Measurements from ENCODE around the gene CPSF6. TPM values are rescaled to one million over a fixed set of nuclear protein-coding genes. Genes with fewer than 3 reads are reported as not detected.

The CPSF6 gene
- total and polyA plus RNA-seq, 2 donors (not counting 1 experiment from before 2014, with no cell fraction given), result 18.0 to 43.2 TPM

GRCh38 chr12:69204191-69204590 is 35.2 kb upstream of the CPSF6 start:
- no peak for DNase-seq (ENCODE audit: low read depth in 2 of 2)
- Histone ChIP-seq H3K79me2 (ENCODE audit: control insufficient read depth, insufficient read depth, low read length) (no peaks in the 10 kb centered on the region), H4K20me1 (ENCODE audit: control insufficient read depth, extremely low read depth, insufficient read depth, low read length) (no peaks in the 10 kb centered on the region), H3K4me2 (ENCODE audit: extremely low read depth, insufficient read depth, low read length) (no peak overlapping the region), H3K36me3 (ENCODE audit: control insufficient read depth, insufficient read depth, low read length) (no peaks in the 10 kb centered on the region), H3K9ac (ENCODE audit: insufficient read depth, low read length) (no peak overlapping the region), H3K9me3 (ENCODE audit: control insufficient read depth, insufficient read depth, low read depth, low read length) (no peaks in the 10 kb centered on the region), H3K4me3 (replicated peaks in 1 of 4; ENCODE audit: control extremely low read depth in 1 of 4, insufficient read depth in 1 of 4, low read depth in 3 of 4, low read length in 4 of 4) (no peak overlapping the region), H2AFZ (ENCODE audit: low read length) (no peak overlapping the region), H3K27me3 (ENCODE audit: control insufficient read depth, insufficient read depth, low read length) (no peaks in the 10 kb centered on the region), H3K27ac (ENCODE audit: insufficient read depth, low read length) (no peak overlapping the region), H3K4me1 (ENCODE audit: control insufficient read depth, extremely low read depth, insufficient read depth, low read length) (no peaks in the 10 kb centered on the region)
- TF ChIP-seq CTCF (conservative IDR thresholded peaks at IDR 0.05 in 1 of 2, IDR thresholded peaks at IDR 0.05 in 1 of 2; ENCODE audit: low read depth in 1 of 2, low read length in 2 of 2) (no peak), EZH2 (IDR thresholded peaks at IDR 0.05; ENCODE audit: low read length, missing control alignments) (no peak)

- Histone ChIP-seq H3K9me3 (ENCODE audit: control insufficient read depth, insufficient read depth, low read depth, low read length) (no peaks in the 10 kb centered on the region), H3K79me2 (ENCODE audit: control insufficient read depth, insufficient read depth, low read length) (no peaks in the 10 kb centered on the region), H3K27ac (ENCODE audit: insufficient read depth, low read length) (no peak overlapping the region), H4K20me1 (ENCODE audit: control insufficient read depth, extremely low read depth, insufficient read depth, low read length) (no peaks in the 10 kb centered on the region), H3K27me3 (ENCODE audit: control insufficient read depth, insufficient read depth, low read length) (no peaks in the 10 kb centered on the region), H3K4me1 (ENCODE audit: control insufficient read depth, extremely low read depth, insufficient read depth, low read length) (no peaks in the 10 kb centered on the region), H3K4me3 (replicated peaks in 1 of 4; ENCODE audit: control extremely low read depth in 1 of 4, insufficient read depth in 1 of 4, low read depth in 3 of 4, low read length in 4 of 4) (no peak overlapping the region), H3K4me2 (ENCODE audit: extremely low read depth, insufficient read depth, low read length) (no peak overlapping the region), H2AFZ (ENCODE audit: low read length) (no peak overlapping the region), H3K9ac (ENCODE audit: insufficient read depth, low read length) (no peak overlapping the region), H3K36me3 (ENCODE audit: control insufficient read depth, insufficient read depth, low read length) (no peaks in the 10 kb centered on the region)
- TF ChIP-seq EZH2 (IDR thresholded peaks at IDR 0.05; ENCODE audit: low read length, missing control alignments), result no peak
- TF ChIP-seq CTCF (conservative IDR thresholded peaks at IDR 0.05 in 1 of 2, IDR thresholded peaks at IDR 0.05 in 1 of 2; ENCODE audit: low read depth in 1 of 2, low read length in 2 of 2), result no peak
- no peak for DNase-seq (ENCODE audit: low read depth in 2 of 2)
Measured at GRCh38 chr12:69210661-69211060, 28.7 kb upstream of the CPSF6 start.

- no peak for DNase-seq (ENCODE audit: low read depth in 2 of 2)
- no peak overlapping the region for H2AFZ ChIP-seq (ENCODE audit: low read length)
- H3K79me2 ChIP-seq (ENCODE audit: control insufficient read depth, insufficient read depth, low read length), result no peaks in the 10 kb centered on the region
- TF ChIP-seq EZH2 (IDR thresholded peaks at IDR 0.05; ENCODE audit: low read length, missing control alignments) (no peak), CTCF (conservative IDR thresholded peaks at IDR 0.05 in 1 of 2, IDR thresholded peaks at IDR 0.05 in 1 of 2; ENCODE audit: low read depth in 1 of 2, low read length in 2 of 2) (no peak)
- no peaks in the 10 kb centered on the region for H3K4me1 ChIP-seq (ENCODE audit: control insufficient read depth, extremely low read depth, insufficient read depth, low read length)
- no peaks in the 10 kb centered on the region for H4K20me1 ChIP-seq (ENCODE audit: control insufficient read depth, extremely low read depth, insufficient read depth, low read length)
- no peak overlapping the region for H3K27ac ChIP-seq (ENCODE audit: insufficient read depth, low read length)
- H3K9me3 ChIP-seq (ENCODE audit: control insufficient read depth, insufficient read depth, low read depth, low read length), result no peaks in the 10 kb centered on the region
- no peak overlapping the region for H3K9ac ChIP-seq (ENCODE audit: insufficient read depth, low read length)
- H3K27me3 ChIP-seq (ENCODE audit: control insufficient read depth, insufficient read depth, low read length), result no peaks in the 10 kb centered on the region
- H3K36me3 ChIP-seq (ENCODE audit: control insufficient read depth, insufficient read depth, low read length), result no peaks in the 10 kb centered on the region
- H3K4me3 ChIP-seq (replicated peaks in 1 of 4; ENCODE audit: control extremely low read depth in 1 of 4, insufficient read depth in 1 of 4, low read depth in 3 of 4, low read length in 4 of 4), result no peak overlapping the region
- no peak overlapping the region for H3K4me2 ChIP-seq (ENCODE audit: extremely low read depth, insufficient read depth, low read length)
Measured at GRCh38 chr12:69211160-69211559, 28.2 kb upstream of the CPSF6 start.
